Lower lobe of right lung (tissue), 2 donors: Measurements from ENCODE around the gene CLTRN. TPM values are rescaled to one million over a fixed set of nuclear protein-coding genes. Genes with fewer than 3 reads are reported as not detected.

Experiments
- ATAC-seq, 2 donors: fragments of 200-7000 bp; cut with Tn5 transposase; one replicate each; pipeline ENCODE4 v1.9.1; 2020 to 2022; ENCODE audit warnings: mild to moderate bottlenecking in 2 of 2, moderate library complexity in 2 of 2
- DNase-seq: peaks from one replicate; pipeline ENCODE4 v3.0.0-alpha.2; 2020
- H3K27ac ChIP-seq: fragments of 200-600 bp; one replicate; pipeline ENCODE4 v1.8.0; 2022
- H3K27me3 ChIP-seq: fragments of 200-600 bp; one replicate; pipeline ENCODE4 v1.8.0; 2022; ENCODE audit warnings: low read depth
- H3K36me3 ChIP-seq: fragments of 200-600 bp; one replicate; pipeline ENCODE4 v1.8.0; 2022; ENCODE audit warnings: mild to moderate bottlenecking
- H3K4me1 ChIP-seq: fragments of 200-600 bp; one replicate; pipeline ENCODE4 v1.8.0; 2022
- H3K4me3 ChIP-seq: fragments of 200-600 bp; one replicate; pipeline ENCODE4 v1.8.0; 2022; ENCODE audit warnings: mild to moderate bottlenecking
- H3K9me3 ChIP-seq: fragments of 200-600 bp; one replicate; pipeline ENCODE4 v1.8.0; 2022
- intact Hi-C: fragments of 100-400 bp; cut with DNase I; formaldehyde crosslinking; loops from one replicate; pipeline ENCODE4 v1.11.0; 2022
- total RNA-seq: library from RNA; stranded (reverse); fragmentation: NEBNext Ultra II Directional; extraction: Animal tissue kit (Norgen Biotek cat#: 25700); gene quantifications from one replicate; pipeline ENCODE4 v1.2.1, GENCODE V29; 2021
- TF ChIP-seq, protein P1 (sequence below): fragments of 200-600 bp; IDR thresholded peaks from one replicate; pipeline ENCODE4 v1.8.0; 2022; ENCODE audit warnings: antibody characterized with exemption, mild to moderate bottlenecking
- donor health status: DM: no; HTN: yes; CAD: no; lungs with severe emphysema.

CLTRN gene
- total RNA-seq, 1 donor from 2014 or later = 0.38 TPM

DNA sequence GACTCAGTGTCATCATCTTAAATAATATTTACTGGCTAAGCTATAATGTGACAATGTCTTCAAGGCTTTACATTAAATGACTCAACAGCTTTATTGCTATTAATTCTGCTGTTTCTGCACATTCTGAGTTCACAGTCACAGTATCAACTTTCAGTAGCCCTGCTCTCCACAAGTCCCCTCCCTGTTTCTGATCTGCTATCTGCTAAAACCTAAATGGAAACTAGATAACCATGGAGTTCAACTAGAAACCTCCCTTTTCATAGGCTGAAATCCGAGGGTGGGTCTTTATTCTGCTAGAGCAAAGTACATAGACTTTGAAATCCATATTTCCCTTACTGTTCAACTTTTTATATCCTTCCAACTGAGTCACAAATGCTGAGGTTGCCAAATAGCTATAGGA is 58.5 kb downstream of the CLTRN start:
- DNase-seq = no peak
- Histone ChIP-seq H3K4me3 (no peak overlapping the region), H3K36me3 (no peaks in the 10 kb centered on the region), H3K27ac (no peak overlapping the region), H3K9me3 (no peaks in the 10 kb centered on the region), H3K4me1 (no peaks in the 10 kb centered on the region), H3K27me3 (no peaks in the 10 kb centered on the region)
- intact Hi-C loops = no loop called here
- TF ChIP-seq, protein P1, sequence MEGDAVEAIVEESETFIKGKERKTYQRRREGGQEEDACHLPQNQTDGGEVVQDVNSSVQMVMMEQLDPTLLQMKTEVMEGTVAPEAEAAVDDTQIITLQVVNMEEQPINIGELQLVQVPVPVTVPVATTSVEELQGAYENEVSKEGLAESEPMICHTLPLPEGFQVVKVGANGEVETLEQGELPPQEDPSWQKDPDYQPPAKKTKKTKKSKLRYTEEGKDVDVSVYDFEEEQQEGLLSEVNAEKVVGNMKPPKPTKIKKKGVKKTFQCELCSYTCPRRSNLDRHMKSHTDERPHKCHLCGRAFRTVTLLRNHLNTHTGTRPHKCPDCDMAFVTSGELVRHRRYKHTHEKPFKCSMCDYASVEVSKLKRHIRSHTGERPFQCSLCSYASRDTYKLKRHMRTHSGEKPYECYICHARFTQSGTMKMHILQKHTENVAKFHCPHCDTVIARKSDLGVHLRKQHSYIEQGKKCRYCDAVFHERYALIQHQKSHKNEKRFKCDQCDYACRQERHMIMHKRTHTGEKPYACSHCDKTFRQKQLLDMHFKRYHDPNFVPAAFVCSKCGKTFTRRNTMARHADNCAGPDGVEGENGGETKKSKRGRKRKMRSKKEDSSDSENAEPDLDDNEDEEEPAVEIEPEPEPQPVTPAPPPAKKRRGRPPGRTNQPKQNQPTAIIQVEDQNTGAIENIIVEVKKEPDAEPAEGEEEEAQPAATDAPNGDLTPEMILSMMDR = no peak
- no peak for ATAC-seq

DNA sequence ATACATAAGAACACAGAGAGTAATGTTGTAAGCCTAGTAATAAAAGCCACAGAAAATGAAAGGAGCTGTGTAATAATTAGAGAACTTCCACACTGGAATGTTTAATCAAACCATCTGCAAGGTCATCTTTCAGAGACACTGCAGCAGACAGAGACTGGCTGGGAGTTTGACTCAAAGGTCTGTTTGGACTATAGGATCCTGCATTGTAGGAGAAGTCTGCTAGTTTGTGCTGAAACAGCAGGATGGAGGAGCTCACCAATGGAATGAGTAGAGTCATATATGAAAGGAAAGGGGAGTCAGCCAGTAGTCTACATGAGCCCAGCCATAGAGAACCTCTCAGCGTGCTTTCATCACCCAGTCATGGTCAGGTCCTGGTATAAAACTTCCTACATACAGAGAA is 59.4 kb downstream of the CLTRN start:
- H3K27ac ChIP-seq = no peak overlapping the region

DNA sequence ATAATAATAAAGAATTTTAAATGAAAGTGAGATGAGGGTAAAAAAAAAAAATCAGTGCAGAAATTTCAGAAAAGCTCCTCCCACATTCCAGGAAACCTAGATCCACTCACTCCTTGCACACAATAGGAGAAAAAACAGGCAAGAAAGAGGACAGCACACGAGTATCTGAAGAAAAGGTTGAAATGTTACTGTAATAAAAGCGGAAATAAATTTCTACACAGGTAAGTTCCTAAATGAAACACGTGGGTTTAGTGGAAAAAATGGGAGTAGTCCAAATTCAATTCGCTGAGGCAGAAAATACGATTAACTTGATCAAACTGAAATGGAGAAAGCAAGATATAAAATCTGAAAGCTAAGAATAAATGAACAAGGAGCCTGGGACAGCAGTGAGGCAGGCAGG is 61.8 kb downstream of the CLTRN start:
- DNase-seq = no peak
- H3K4me1 ChIP-seq = no peaks in the 10 kb centered on the region
- H3K36me3 ChIP-seq = no peaks in the 10 kb centered on the region
- H3K4me3 ChIP-seq = no peak overlapping the region
- intact Hi-C loops = no loop called here
- H3K27me3 ChIP-seq = no peaks in the 10 kb centered on the region
- H3K27ac ChIP-seq = no peak overlapping the region
- H3K9me3 ChIP-seq = no peaks in the 10 kb centered on the region
- TF ChIP-seq, protein P1 = no peak
- no peak for ATAC-seq

More for the DNA sequence above, 59.4 kb downstream of the CLTRN start:
- DNase-seq (no peak), ATAC-seq (no peak)
- no peaks in the 10 kb centered on the region for H3K36me3 ChIP-seq
- no peak overlapping the region for H3K4me3 ChIP-seq
- TF ChIP-seq, protein P1 = no peak
- no peaks in the 10 kb centered on the region for H3K4me1 ChIP-seq
- H3K27me3 ChIP-seq = no peaks in the 10 kb centered on the region
- intact Hi-C loops = no loop called here
- H3K9me3 ChIP-seq = no peaks in the 10 kb centered on the region

DNA sequence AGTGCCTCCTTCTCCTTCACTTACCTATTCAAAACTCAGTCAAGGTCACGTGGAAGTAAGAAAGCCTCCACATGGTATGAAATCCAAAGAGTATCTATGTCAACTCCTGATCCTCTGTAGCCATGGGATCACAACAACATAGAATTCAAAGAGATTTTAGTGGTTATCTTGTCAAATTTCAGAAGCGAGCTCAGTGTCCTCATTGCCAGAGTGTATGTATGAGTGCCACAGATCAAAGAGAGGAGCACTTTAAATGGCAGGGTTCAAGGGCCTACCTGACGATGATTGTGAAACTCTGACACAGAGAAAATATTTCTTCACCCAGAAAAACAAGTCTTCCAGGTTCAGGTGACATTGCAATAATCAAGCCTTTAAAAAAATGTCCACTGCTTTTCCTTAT is 62.7 kb downstream of the CLTRN start:
- no peaks in the 10 kb centered on the region for H3K27me3 ChIP-seq
- H3K27ac ChIP-seq = no peak overlapping the region
- TF ChIP-seq, protein P1 = no peak
- DNase-seq (no peak), ATAC-seq (peak; percentile 46 to 70)
- H3K4me3 ChIP-seq = no peak overlapping the region
- intact Hi-C loops = no loop called here
- no peaks in the 10 kb centered on the region for H3K36me3 ChIP-seq
- no peaks in the 10 kb centered on the region for H3K4me1 ChIP-seq
- H3K9me3 ChIP-seq = no peaks in the 10 kb centered on the region

DNA sequence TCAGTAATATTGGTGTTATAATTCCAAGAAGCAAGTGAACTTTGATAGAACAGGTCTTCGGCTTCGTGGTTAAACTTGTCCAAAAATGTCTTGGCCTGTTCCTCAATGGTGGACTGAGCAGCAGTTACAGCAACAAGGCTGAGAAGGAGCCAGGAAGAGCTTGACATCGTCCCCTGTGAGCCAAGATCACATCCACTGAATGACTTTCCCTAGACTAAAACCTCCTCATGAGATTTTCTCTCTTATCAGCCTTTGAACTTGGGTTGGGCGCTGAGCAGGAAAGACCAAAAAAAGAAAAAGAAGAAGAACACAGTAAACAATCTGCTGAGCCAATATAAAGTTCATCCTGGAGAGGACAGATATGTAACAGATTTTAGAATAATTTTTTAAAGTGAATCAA is 63.9 kb downstream of the CLTRN start, which contains the start of gene ACE2:
ACE2 (minus strand) TSS at position 216 of the 400 bp plus-strand sequence; CDS start at position 167, 49 bp downstream.
- H3K27ac ChIP-seq = no peak within 1 kb of the TSS
- no peak for ATAC-seq
- H3K4me3 ChIP-seq = no peak within 1 kb of the TSS
- intact Hi-C loops = no loop called here
- TF ChIP-seq, protein P1 = no peak
- H3K36me3 ChIP-seq = no peaks in the 10 kb centered on the region
- H3K27me3 ChIP-seq = no peaks in the 10 kb centered on the region
- DNase-seq = no peak
- no peaks in the 10 kb centered on the region for H3K9me3 ChIP-seq
- H3K4me1 ChIP-seq = no peaks in the 10 kb centered on the region

DNA sequence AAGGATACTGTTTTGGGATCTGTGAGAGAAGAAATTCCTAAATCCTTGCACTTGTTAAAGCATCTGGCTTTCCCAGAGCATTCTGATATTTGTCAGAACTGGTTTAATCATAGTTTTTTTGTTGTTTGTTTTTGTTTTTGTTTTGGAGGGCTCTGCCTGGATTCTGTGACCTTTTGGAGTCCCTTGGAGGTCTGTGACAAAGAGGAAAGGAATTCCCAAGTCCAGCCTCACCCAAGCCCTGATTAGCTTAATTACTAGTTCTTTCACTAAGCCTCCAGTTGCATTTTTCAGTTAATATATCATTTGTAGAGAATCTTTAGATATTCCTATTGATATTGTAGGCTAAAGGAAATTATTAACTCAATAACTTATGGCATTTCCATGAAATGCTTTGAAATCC is 64.6 kb downstream of the CLTRN start:
- DNase-seq (no peak), ATAC-seq (no peak)
- TF ChIP-seq, protein P1 = no peak
- intact Hi-C loops = no loop called here
- no peaks in the 10 kb centered on the region for H3K36me3 ChIP-seq
- no peaks in the 10 kb centered on the region for H3K4me1 ChIP-seq
- no peaks in the 10 kb centered on the region for H3K9me3 ChIP-seq
- H3K27me3 ChIP-seq = no peaks in the 10 kb centered on the region
- no peak overlapping the region for H3K27ac ChIP-seq
- H3K4me3 ChIP-seq = no peak overlapping the region
